Activated CD4-positive, alpha-beta T cell treated with anti-CD3 and anti-CD28 coated beads, Interleukin-2, amount 50 U/mL, for 48 hours (primary cell): ENCODE data around the gene ASTN2.

Experiments
- DNase-seq, 2 experiments: peaks; one replicate each; pipeline ENCODE4 v3.0.0-alpha.2; 2020

ASTN2 gene

DNA sequence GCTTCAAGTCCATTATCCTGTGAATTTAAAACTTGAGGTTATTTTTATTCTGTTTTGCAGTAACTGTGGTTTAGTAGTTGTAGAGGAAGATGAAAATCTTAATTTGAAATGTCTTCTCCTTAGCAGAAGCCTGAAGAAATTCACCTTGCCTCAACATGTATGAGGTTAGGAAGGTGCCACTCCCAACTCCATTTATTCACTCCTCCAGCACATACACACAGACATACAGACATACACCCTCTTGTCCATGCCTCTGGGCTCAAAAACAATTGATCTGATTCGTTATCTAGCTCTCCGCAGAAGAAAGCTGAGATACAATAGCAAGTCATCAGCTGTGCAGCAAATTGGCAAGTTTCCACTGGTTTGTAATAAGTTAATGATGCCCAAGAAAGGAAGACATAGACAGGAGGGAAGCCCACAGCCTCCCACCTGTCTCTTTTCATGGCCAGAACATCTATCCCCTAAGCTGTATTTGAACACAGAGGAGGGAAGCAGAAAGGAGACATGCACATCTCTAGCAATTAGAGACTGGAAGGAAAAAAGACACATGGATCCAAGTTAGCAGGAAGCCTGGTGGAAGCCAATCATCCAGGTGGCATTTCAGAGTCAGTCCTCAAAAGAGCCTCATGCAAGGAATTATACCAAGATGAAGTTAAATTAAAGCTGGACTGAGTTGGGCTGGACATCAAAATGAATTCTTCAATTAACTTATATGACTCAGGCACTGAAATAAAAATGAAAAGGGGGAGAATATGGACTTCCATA, 257.9 kb downstream of the ASTN2 start:
- DNase-seq: no peak

GRCh38 chr9:117156144-117156688, 258.6 kb downstream of the ASTN2 start:
- DNase-seq: no peak

DNA sequence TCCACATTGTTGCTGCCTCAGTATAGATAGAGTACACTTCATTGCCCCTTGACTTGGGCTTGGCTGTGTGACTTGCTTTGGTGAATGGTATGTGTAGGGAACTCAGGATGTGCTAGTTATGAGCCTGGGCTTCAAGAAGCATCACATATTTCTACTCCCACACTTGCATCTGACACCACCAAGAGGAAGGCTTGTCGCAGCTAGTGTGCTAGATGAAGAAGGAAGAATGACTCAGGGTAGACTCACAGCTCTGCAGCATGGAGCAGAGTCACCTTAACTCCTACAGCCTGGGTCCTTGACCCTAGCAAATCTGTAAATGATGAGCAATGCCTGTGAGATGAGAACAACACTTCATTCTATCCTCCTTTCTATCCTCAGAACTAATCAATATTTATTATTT, 261.8 kb downstream of the ASTN2 start:
- no peak for DNase-seq

DNA sequence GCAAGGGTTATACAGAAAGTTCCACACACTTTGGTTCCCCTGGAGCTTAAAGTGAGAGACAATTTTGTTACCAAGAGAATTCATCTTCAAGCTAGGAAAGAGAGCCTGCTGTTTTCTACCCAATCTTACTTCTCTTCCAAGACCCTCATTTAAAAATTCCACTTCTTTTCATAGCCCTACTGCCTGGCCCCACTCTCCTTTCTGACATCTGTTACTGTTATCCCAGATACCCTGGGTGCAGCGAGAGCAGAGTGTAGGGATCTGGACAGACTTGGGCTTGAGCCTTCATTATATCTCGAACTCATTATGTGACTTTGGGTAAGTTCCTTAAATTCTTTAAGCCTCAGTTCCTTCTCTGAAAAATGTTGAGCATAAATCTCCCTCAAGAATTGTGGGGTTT, 263.1 kb downstream of the ASTN2 start:
- no peak for DNase-seq

DNA sequence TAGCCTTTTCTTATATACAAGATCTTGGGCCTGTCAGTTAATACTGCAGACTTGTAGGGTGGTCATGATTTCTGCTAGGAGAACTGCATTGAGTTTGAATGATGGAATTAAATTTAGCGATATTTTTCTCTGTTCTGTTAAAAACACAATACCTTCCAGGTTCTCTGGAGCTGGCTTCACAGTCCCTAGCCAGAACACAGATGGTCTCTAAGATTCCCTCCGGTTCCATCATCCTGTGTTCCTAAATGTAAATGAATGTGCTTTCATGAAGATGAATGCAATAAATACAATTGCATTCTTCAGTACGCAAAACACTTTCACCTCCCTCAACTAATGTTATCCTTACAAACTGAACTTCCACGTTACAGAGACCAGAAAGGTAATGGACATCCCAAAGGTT, 264.9 kb downstream of the ASTN2 start:
- DNase-seq: no peak

DNA sequence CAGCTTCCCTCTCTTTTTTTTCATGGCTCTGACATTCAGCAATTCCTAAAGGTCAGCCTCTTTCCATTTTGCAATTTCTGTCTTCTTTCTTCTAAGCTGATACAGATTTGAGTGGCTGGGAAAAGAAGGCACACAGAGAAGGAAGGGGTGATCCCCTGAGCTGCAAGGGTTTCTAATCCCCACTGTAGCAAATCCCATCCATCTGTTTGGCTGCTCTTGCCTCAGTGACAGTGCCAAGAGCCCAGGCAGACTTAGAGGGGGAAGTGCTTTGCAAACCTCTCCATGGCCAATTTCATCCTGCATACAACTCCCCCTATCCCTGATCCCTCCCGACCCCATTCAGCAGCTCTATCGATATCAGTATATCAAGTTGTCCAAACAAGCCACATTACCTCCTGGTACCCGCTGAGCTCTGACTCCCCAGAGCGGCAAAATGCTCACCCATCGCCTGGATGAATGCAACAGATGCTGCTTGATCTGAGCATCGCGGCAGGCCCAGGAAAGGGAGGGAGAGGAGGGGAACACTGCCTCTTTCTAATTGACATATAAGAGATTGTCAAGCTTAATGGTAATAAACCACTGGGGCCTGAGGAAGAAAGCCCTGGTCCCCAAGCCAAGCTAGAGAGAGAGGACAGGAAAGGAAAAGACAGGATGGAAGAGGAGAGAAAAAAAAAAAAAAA, 268.9 kb downstream of the ASTN2 start:
- DNase-seq: no peak

GRCh38 chr9:117145081-117145480, 269.8 kb downstream of the ASTN2 start:
- DNase-seq: no peak

DNA sequence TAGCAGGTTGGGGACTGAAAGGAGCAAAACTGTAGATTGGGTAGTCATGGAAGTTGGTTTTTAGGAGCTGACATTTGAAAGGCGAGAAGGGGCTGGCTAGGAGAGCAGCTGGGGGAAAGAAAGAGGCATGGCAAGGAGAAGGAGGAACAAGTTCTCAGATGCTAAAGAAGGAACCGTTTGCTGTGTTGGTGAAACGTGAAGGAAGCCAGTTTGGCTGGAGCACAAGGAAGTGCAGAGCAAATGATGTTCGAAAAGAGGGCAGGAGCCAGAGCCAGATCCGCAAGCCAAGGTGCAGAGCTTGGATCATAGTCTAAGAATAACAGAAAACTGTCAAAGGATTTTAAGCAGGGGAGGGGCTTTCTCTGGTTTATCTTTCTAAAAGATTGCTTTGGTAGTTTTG, 276.6 kb downstream of the ASTN2 start:
- DNase-seq: no peak

GRCh38 chr9:117136461-117136860, 278.4 kb downstream of the ASTN2 start:
- no peak for DNase-seq

GRCh38 chr9:117135501-117136098, 279.3 kb downstream of the ASTN2 start:
- no peak for DNase-seq

DNA sequence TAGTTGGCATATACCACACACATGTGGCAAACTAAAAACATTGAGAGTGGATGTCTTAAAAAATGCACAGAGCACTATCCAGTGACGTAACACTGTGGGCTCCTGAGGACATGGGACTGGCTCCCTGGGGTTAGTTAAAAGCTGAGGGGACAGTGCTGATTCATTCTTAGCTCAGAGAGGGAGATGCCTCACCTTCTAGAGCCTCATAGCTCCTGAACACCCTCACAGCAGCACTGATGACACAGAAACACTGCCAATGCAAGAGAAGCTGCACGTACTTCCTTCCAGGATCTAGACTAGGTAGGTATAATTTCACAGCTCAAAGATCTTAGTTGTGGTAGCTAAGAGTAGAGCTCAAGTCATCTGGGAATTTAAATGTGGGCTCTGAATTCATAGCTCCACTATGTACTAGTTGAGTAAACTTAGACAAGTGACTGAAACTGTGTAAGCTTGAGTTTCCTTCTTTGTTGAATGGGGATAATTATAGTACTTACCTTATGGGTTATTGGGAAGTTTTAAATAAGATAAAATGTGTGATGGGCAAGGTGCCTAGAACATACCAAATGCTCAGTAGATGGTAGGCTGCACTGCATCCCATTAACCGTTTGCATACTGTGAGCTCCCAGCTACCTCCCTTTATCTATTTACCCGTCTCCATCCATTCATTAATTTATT, 279.9 kb downstream of the ASTN2 start:
- no peak for DNase-seq

DNA sequence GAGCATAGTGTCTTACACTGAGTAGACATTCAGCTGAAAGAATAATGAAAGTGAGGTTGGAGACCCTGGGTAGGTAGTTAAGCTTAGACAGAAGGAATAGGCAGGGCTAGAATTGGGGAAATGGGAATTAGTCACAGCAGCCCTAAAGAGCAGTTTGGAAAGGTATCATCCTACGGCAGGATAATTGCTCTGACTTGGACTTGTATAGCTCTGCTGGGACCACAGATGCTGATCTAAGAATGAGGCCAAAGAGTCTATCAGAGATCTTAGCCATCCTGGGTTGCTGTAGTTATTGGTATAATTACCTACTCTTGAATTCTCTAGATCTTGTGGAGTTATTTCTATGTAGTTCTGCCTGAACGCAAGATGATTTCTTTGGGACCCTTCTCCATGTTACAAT, 288.0 kb downstream of the ASTN2 start:
- DNase-seq: no peak

DNA sequence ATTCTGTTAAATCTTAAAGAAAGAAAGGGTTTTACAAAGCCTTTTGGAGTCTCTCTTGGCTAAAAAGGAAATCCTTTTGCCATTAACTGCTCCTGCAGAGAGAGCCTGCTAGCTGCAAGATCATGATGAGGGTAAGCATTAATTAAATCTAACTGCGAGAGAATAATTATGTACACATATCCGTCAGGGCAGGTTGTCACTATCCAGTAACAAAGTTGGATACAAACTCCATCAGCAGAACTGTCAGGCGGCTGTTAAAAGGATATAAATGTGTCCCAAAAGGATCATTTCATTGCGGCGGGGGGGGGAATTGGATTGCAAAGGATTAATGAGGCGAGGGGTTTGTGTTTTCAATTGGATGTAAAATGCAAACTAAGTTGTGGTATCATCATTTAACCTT, 289.3 kb downstream of the ASTN2 start:
- DNase-seq: no peak

- DNase-seq: no peak
Measured at GRCh38 chr9:117123729-117124128, 291.1 kb downstream of the ASTN2 start.

DNA sequence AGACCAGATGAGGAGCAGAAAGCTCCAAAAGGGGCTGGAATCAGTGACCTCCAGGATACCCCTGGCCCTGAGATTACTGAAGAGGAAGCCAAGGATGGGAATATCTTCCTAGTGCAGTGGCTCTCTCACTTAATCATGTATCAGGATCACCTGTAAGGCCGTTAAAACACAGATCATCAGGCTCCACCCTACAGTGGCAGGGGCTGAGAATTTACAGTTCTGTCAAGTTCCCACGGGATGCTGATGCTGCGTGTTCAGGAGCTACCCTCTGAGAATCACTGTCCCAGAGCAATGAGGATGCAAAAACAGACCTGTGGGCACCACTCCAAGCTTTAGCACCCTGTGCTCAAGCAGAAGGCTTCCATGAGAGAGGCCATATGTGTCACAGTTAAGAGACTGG, 291.9 kb downstream of the ASTN2 start:
- no peak for DNase-seq

GRCh38 chr9:117122102-117122501, 292.8 kb downstream of the ASTN2 start:
- no peak for DNase-seq

DNA sequence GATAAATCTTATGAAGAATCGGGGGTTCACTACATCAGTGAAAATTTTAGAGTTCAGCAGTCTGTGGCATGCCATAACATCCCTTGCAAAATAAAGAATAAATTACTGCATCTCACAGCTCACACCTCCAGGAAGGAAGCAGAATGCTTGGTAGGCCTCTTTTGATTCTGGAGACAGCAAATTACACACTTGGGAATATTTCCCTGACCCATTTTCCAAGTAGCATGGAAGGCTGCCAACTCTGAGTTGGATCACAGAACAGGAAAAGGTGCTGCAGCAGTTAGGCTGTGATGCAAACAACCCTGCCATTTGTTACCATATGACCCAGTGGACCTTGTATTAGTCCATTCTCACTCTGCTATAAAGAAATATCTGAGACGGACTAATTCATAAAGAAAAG, 293.5 kb downstream of the ASTN2 start:
- no peak for DNase-seq

GRCh38 chr9:117120061-117120460, 294.8 kb downstream of the ASTN2 start:
- no peak for DNase-seq

DNA sequence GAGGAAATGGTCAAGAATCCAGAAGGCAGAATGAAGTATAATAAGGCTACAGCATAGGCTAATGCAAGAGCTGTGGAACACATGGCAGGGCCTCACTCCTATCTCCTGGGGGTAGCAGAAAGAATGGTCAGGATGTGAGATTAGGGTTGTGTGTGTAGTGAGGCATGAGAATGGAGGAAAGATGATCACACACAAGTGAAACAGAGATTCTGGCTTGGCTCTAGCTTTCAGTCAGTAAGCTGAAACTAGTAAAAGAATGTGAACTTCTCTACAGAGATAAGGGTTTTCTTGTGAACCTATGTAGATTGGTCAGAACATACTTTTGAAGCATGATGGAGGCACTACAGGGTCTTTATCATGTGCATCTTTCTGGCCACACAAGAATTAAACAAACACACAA, 298.8 kb downstream of the ASTN2 start:
- DNase-seq: no peak

DNA sequence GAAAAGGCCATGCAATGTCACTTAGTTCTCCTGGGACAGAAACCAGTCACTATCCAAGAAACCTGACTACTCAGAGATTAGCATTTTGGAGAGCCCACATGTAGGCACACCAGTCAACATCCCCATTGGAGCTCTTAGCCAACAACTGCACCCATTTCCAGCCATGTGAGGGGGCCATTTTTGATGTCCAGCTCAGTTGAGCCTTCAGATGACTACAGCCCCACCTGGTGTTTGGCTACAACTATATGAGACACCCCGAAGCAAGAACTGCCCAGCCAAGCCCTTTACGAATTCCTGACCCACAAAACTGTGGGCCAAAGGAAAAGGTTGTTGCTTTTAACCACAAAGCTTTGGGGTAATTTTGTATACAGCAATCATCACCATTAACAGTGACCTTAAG, 300.1 kb downstream of the ASTN2 start:
- no peak for DNase-seq

GRCh38 chr9:117104716-117105495, 310.0 kb downstream of the ASTN2 start:
- no peak for DNase-seq

- no peak for DNase-seq
Measured at GRCh38 chr9:117104206-117104605, 310.7 kb downstream of the ASTN2 start.
